ENCODE data around the gene FNDC5.

The FNDC5 gene

DNA sequence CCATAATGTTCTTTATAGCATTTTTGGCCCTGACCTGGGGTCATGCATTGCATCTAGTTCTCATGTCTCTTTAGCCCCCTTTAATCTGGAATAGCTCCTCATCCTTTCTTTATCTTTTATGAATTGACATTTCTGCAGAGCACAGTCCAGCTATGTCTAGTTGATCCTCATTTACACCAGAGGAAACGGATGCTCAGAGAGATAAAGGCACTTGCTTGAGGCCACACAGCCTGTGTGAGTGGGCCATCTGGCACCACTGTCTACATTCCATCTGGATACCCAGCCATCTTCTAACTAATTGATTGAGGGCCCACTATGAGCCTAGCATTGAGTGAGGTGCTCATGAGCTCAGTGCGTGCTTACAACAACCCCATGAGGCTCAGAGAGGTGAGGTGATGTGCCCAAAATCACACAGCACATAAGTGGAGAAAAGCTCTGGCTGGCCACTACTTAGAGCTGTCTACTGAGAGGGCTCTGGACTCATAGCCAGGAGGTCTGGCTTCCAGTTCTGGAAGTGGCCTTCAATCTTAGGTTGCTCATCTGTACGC is 19.1 kb upstream of the FNDC5 start:
- H3K27me3 ChIP-seq (ENCODE audit: control insufficient read depth in 3 of 3, insufficient read depth in 3 of 3, low read depth in 1 of 3, low read length in 3 of 3) = peaks cover 0 to 54% (median 27%) of the 10 kb centered on the region in 3 experiments
- H3K4me2 ChIP-seq (ENCODE audit: insufficient read depth, low read length, poor library complexity, severe bottlenecking) = no peak overlapping the region
- no peak overlapping the region for H3K18ac ChIP-seq (ENCODE audit: low read length)
- no peak overlapping the region for H4K91ac ChIP-seq (ENCODE audit: low read depth, low read length, poor library complexity)
- no peak overlapping the region for H3K27ac ChIP-seq (replicated peaks; ENCODE audit: low read length)
- no peak overlapping the region for H2BK15ac ChIP-seq (ENCODE audit: low read length)
- H3K4me1 ChIP-seq (ENCODE audit: control insufficient read depth in 2 of 2, insufficient read depth in 1 of 2, low read depth in 1 of 2, low read length in 2 of 2) = peaks cover 10 to 11% of the 10 kb centered on the region in 2 donors
- no peak overlapping the region for H2AFZ ChIP-seq (ENCODE audit: low read length)
- H3K79me1 ChIP-seq (ENCODE audit: low read depth, low read length) = peaks cover 7% of the 10 kb centered on the region
- H3K9me3 ChIP-seq (replicated peaks in 1 of 2; ENCODE audit: control insufficient read depth in 2 of 2, insufficient read depth in 1 of 2, low read depth in 1 of 2, low read length in 2 of 2) = peaks cover 0 to 6% of the 10 kb centered on the region in 2 donors
- H3K4me3 ChIP-seq (ENCODE audit: low read length in 2 of 2) = no peak overlapping the region
- no peak overlapping the region for H3K4ac ChIP-seq (ENCODE audit: low read length)
- no peak overlapping the region for H3K14ac ChIP-seq (ENCODE audit: low read length)
- DNase-seq (ENCODE audit: low spot score) = no peak
- no CpG with 5 or more reads among the region's 3 CpGs for WGBS, 2 donors (ENCODE audit: extremely low coverage in 2 of 2, insufficient read length in 2 of 2, insufficient replicate concordance in 1 of 2)
- no peak overlapping the region for H2AK5ac ChIP-seq (ENCODE audit: low read depth, low read length)
- no peak overlapping the region for H2BK12ac ChIP-seq (ENCODE audit: low read length)
- no peaks in the 10 kb centered on the region for H3K36me3 ChIP-seq (replicated peaks in 1 of 2; ENCODE audit: control insufficient read depth in 2 of 2, insufficient read depth in 2 of 2, low read length in 2 of 2)
- H4K8ac ChIP-seq (ENCODE audit: low read depth, low read length) = no peak overlapping the region
- no peak overlapping the region for H2BK5ac ChIP-seq (ENCODE audit: low read length)
- H2BK120ac ChIP-seq (ENCODE audit: low read depth, low read length) = no peak overlapping the region
- H3K9ac ChIP-seq (ENCODE audit: low read depth, low read length, poor library complexity) = no peak overlapping the region
- no peak overlapping the region for H3K23ac ChIP-seq (ENCODE audit: low read depth, low read length, poor library complexity)

- Histone ChIP-seq H3K23ac (ENCODE audit: low read depth, low read length, poor library complexity) (peak overlapping the region; percentile 35), H3K36me3 (replicated peaks in 1 of 2; ENCODE audit: control insufficient read depth in 2 of 2, insufficient read depth in 2 of 2, low read length in 2 of 2) (no peaks in the 10 kb centered on the region), H3K4me2 (ENCODE audit: insufficient read depth, low read length, poor library complexity, severe bottlenecking) (no peak overlapping the region), H3K9ac (ENCODE audit: low read depth, low read length, poor library complexity) (peak overlapping the region; percentile 12), H3K4me1 (ENCODE audit: control insufficient read depth in 2 of 2, insufficient read depth in 1 of 2, low read depth in 1 of 2, low read length in 2 of 2) (peaks cover 4 to 7% of the 10 kb centered on the region in 2 donors), H2AK5ac (ENCODE audit: low read depth, low read length) (no peak overlapping the region), H2BK120ac (ENCODE audit: low read depth, low read length) (no peak overlapping the region), H3K27ac (replicated peaks; ENCODE audit: low read length) (no peak overlapping the region), H3K79me1 (ENCODE audit: low read depth, low read length) (peaks cover 7% of the 10 kb centered on the region), H3K9me3 (replicated peaks in 1 of 2; ENCODE audit: control insufficient read depth in 2 of 2, insufficient read depth in 1 of 2, low read depth in 1 of 2, low read length in 2 of 2) (peaks cover 0 to 6% of the 10 kb centered on the region in 2 donors), H3K4me3 (ENCODE audit: low read length in 2 of 2) (no peak overlapping the region), H2AFZ (ENCODE audit: low read length) (no peak overlapping the region), H3K4ac (ENCODE audit: low read length) (no peak overlapping the region), H2BK15ac (ENCODE audit: low read length) (no peak overlapping the region), H2BK5ac (ENCODE audit: low read length) (no peak overlapping the region), H3K27me3 (ENCODE audit: control insufficient read depth in 3 of 3, insufficient read depth in 3 of 3, low read depth in 1 of 3, low read length in 3 of 3) (peaks cover 0 to 61% (median 30%) of the 10 kb centered on the region in 3 experiments), H4K91ac (ENCODE audit: low read depth, low read length, poor library complexity) (no peak overlapping the region), H3K14ac (ENCODE audit: low read length) (no peak overlapping the region), H4K8ac (ENCODE audit: low read depth, low read length) (no peak overlapping the region), H3K18ac (ENCODE audit: low read length) (no peak overlapping the region), H2BK12ac (ENCODE audit: low read length) (no peak overlapping the region)
- no peak for DNase-seq (ENCODE audit: low spot score)
- WGBS, 2 donors (ENCODE audit: extremely low coverage in 2 of 2, insufficient read length in 2 of 2, insufficient replicate concordance in 1 of 2) = no CpG with 5 or more reads among the region's 24 CpGs
These were observed 18.1 kb upstream of the FNDC5 start for GRCh38 chr1:32888677-32889420.

- no peak for DNase-seq (ENCODE audit: low spot score)
- Histone ChIP-seq H2BK5ac (ENCODE audit: low read length) (no peak overlapping the region), H3K27ac (replicated peaks; ENCODE audit: low read length) (no peak overlapping the region), H4K8ac (ENCODE audit: low read depth, low read length) (no peak overlapping the region), H2BK12ac (ENCODE audit: low read length) (no peak overlapping the region), H3K14ac (ENCODE audit: low read length) (no peak overlapping the region), H3K79me1 (ENCODE audit: low read depth, low read length) (peaks cover 7% of the 10 kb centered on the region), H3K9me3 (replicated peaks in 1 of 2; ENCODE audit: control insufficient read depth in 2 of 2, insufficient read depth in 1 of 2, low read depth in 1 of 2, low read length in 2 of 2) (peaks cover 0 to 6% of the 10 kb centered on the region in 2 donors), H4K91ac (ENCODE audit: low read depth, low read length, poor library complexity) (no peak overlapping the region), H3K18ac (ENCODE audit: low read length) (no peak overlapping the region), H3K9ac (ENCODE audit: low read depth, low read length, poor library complexity) (no peak overlapping the region), H3K4me2 (ENCODE audit: insufficient read depth, low read length, poor library complexity, severe bottlenecking) (no peak overlapping the region), H2AK5ac (ENCODE audit: low read depth, low read length) (no peak overlapping the region), H2BK120ac (ENCODE audit: low read depth, low read length) (no peak overlapping the region), H2AFZ (ENCODE audit: low read length) (no peak overlapping the region), H2BK15ac (ENCODE audit: low read length) (no peak overlapping the region), H3K4ac (ENCODE audit: low read length) (no peak overlapping the region), H3K4me1 (ENCODE audit: control insufficient read depth in 2 of 2, insufficient read depth in 1 of 2, low read depth in 1 of 2, low read length in 2 of 2) (peaks cover under 1 to 7% of the 10 kb centered on the region in 2 donors), H3K36me3 (replicated peaks in 1 of 2; ENCODE audit: control insufficient read depth in 2 of 2, insufficient read depth in 2 of 2, low read length in 2 of 2) (no peaks in the 10 kb centered on the region), H3K23ac (ENCODE audit: low read depth, low read length, poor library complexity) (no peak overlapping the region), H3K4me3 (ENCODE audit: low read length in 2 of 2) (no peak overlapping the region), H3K27me3 (ENCODE audit: control insufficient read depth in 3 of 3, insufficient read depth in 3 of 3, low read depth in 1 of 3, low read length in 3 of 3) (peaks cover 0 to 68% (median 30%) of the 10 kb centered on the region in 3 experiments)
- no CpG with 5 or more reads among the region's 3 CpGs for WGBS, 2 donors (ENCODE audit: extremely low coverage in 2 of 2, insufficient read length in 2 of 2, insufficient replicate concordance in 1 of 2)
These were observed 17.4 kb upstream of the FNDC5 start for GRCh38 chr1:32888134-32888533.

GRCh38 chr1:32887623-32888022 is 16.9 kb upstream of the FNDC5 start:
- Histone ChIP-seq H2BK120ac (ENCODE audit: low read depth, low read length) (no peak overlapping the region), H4K8ac (ENCODE audit: low read depth, low read length) (no peak overlapping the region), H2BK5ac (ENCODE audit: low read length) (no peak overlapping the region), H3K14ac (ENCODE audit: low read length) (no peak overlapping the region), H3K4me2 (ENCODE audit: insufficient read depth, low read length, poor library complexity, severe bottlenecking) (no peak overlapping the region), H2BK15ac (ENCODE audit: low read length) (no peak overlapping the region), H3K4me3 (ENCODE audit: low read length in 2 of 2) (peak overlapping the region in 1 of 2 donors; percentile 52), H3K4me1 (ENCODE audit: control insufficient read depth in 2 of 2, insufficient read depth in 1 of 2, low read depth in 1 of 2, low read length in 2 of 2) (peaks cover 0 to 5% of the 10 kb centered on the region in 2 donors), H3K27ac (replicated peaks; ENCODE audit: low read length) (no peak overlapping the region), H3K4ac (ENCODE audit: low read length) (no peak overlapping the region), H4K91ac (ENCODE audit: low read depth, low read length, poor library complexity) (no peak overlapping the region), H2AK5ac (ENCODE audit: low read depth, low read length) (no peak overlapping the region), H3K36me3 (replicated peaks in 1 of 2; ENCODE audit: control insufficient read depth in 2 of 2, insufficient read depth in 2 of 2, low read length in 2 of 2) (no peaks in the 10 kb centered on the region), H3K79me1 (ENCODE audit: low read depth, low read length) (peaks cover 7% of the 10 kb centered on the region), H2BK12ac (ENCODE audit: low read length) (no peak overlapping the region), H3K27me3 (ENCODE audit: control insufficient read depth in 3 of 3, insufficient read depth in 3 of 3, low read depth in 1 of 3, low read length in 3 of 3) (peaks cover 0 to 66% (median 30%) of the 10 kb centered on the region in 3 experiments), H3K23ac (ENCODE audit: low read depth, low read length, poor library complexity) (peak overlapping the region; percentile 5), H3K9me3 (replicated peaks in 1 of 2; ENCODE audit: control insufficient read depth in 2 of 2, insufficient read depth in 1 of 2, low read depth in 1 of 2, low read length in 2 of 2) (peaks cover 0 to 5% of the 10 kb centered on the region in 2 donors), H2AFZ (ENCODE audit: low read length) (no peak overlapping the region), H3K18ac (ENCODE audit: low read length) (no peak overlapping the region), H3K9ac (ENCODE audit: low read depth, low read length, poor library complexity) (peak overlapping the region; percentile 32)
- no peak for DNase-seq (ENCODE audit: low spot score)
- WGBS, 2 donors (ENCODE audit: extremely low coverage in 2 of 2, insufficient read length in 2 of 2, insufficient replicate concordance in 1 of 2) = no CpG with 5 or more reads among the region's 12 CpGs

Data from neuronal stem cell (in vitro differentiated cells).